GM20431 (cell line): Measurements from ENCODE around the gene CLEC16A.

Experiments
- in situ Hi-C: fragments of 300-500 bp; cut with MseI, MboI; formaldehyde crosslinking; loops from one replicate; pipeline ENCODE4 v1.15.0; 2020; ENCODE audit warnings: low sequenced_read_pairs; ENCODE audit not compliant: unreplicated experiment

The CLEC16A gene

GRCh38 chr16:11173426-11173825 is 229.1 kb downstream of the CLEC16A start:
- in situ Hi-C loops = no loop called here

GRCh38 chr16:11174141-11174540 is 229.8 kb downstream of the CLEC16A start:
- in situ Hi-C loops = no loop called here

- in situ Hi-C loops = no loop called here
These were observed 230.9 kb downstream of the CLEC16A start for GRCh38 chr16:11175106-11175786.

GRCh38 chr16:11175787-11176341 is 231.5 kb downstream of the CLEC16A start:
- in situ Hi-C loops = no loop called here

- in situ Hi-C loops = no loop called here
These were observed 233.3 kb downstream of the CLEC16A start for GRCh38 chr16:11177578-11178160.

- in situ Hi-C loops = no loop called here
These were observed 234.1 kb downstream of the CLEC16A start for GRCh38 chr16:11178424-11178823.

- in situ Hi-C loops = no loop called here
These were observed 235.2 kb downstream of the CLEC16A start for GRCh38 chr16:11179574-11179973.

- in situ Hi-C loops = no loop called here
These were observed 236.1 kb downstream of the CLEC16A start for GRCh38 chr16:11180489-11180888.

GRCh38 chr16:11181242-11181898 is 237.0 kb downstream of the CLEC16A start:
- in situ Hi-C loops = no loop called here

- in situ Hi-C loops = no loop called here
These were observed 237.5 kb downstream of the CLEC16A start for GRCh38 chr16:11181899-11182279.

- in situ Hi-C loops = no loop called here
These were observed 238.0 kb downstream of the CLEC16A start for GRCh38 chr16:11182411-11182810.

- in situ Hi-C loops = no loop called here
These were observed 238.9 kb downstream of the CLEC16A start for GRCh38 chr16:11183035-11183812.

GRCh38 chr16:11183951-11184350 is 239.6 kb downstream of the CLEC16A start:
- in situ Hi-C loops = no loop called here

GRCh38 chr16:11187522-11188023 is 243.2 kb downstream of the CLEC16A start:
- in situ Hi-C loops = no loop called here

- in situ Hi-C loops = no loop called here
These were observed 244.7 kb downstream of the CLEC16A start for GRCh38 chr16:11188801-11189740.

GRCh38 chr16:11190588-11191560 is 246.5 kb downstream of the CLEC16A start:
- in situ Hi-C loops = no loop called here

GRCh38 chr16:11191665-11192064 is 247.3 kb downstream of the CLEC16A start:
- in situ Hi-C loops = no loop called here

- in situ Hi-C loops = no loop called here
These were observed 249.1 kb downstream of the CLEC16A start for GRCh38 chr16:11193494-11193893.
